Mesenchymal stem cell (in vitro differentiated cells and primary cell): ENCODE measurements around the gene SOX14.

Experiments
- DNase-seq: peaks from one replicate; pipeline ENCODE4 v3.0.0-alpha.2; 2013
- H2AFZ ChIP-seq: one replicate; pipeline ENCODE4 v1.6.1; 2013; ENCODE audit warnings: low read depth, mild to moderate bottlenecking, control low read depth, inconsistent platforms, low read length, moderate library complexity
- H2AK5ac ChIP-seq: 2 replicates; pipeline ENCODE4 v1.6.1; 2013; ENCODE audit warnings: low read length, moderate library complexity, mild to moderate bottlenecking, inconsistent platforms; ENCODE audit not compliant: severe bottlenecking
- H2BK120ac ChIP-seq: one replicate; pipeline ENCODE4 v1.6.1; 2013; ENCODE audit warnings: low read depth, mild to moderate bottlenecking, inconsistent platforms, low read length, moderate library complexity
- H2BK12ac ChIP-seq, 2 experiments: one replicate each; pipeline ENCODE4 v1.6.1; 2013; ENCODE audit warnings: inconsistent platforms in 2 of 2, low read length in 2 of 2, mild to moderate bottlenecking in 2 of 2, moderate library complexity in 2 of 2, control low read depth in 1 of 2
- H2BK15ac ChIP-seq: one replicate; pipeline ENCODE4 v1.6.1; 2013; ENCODE audit warnings: mild to moderate bottlenecking, low read depth, inconsistent platforms; ENCODE audit not compliant: poor library complexity, severe bottlenecking
- H2BK5ac ChIP-seq: 2 replicates; pipeline ENCODE4 v1.6.1; 2013; ENCODE audit warnings: low read depth, mild to moderate bottlenecking, low read length, control low read depth, inconsistent platforms; ENCODE audit not compliant: poor library complexity, severe bottlenecking
- H3K14ac ChIP-seq, 2 experiments: one replicate each; pipeline ENCODE4 v1.6.1; 2013; ENCODE audit warnings: inconsistent platforms in 2 of 2, low read length in 2 of 2, control low read depth in 1 of 2, mild to moderate bottlenecking in 1 of 2, moderate library complexity in 1 of 2
- H3K18ac ChIP-seq, 2 experiments: one replicate each; pipeline ENCODE4 v1.6.1; 2013; ENCODE audit warnings: inconsistent platforms in 2 of 2, low read length in 2 of 2, control low read depth in 1 of 2, low read depth in 1 of 2, mild to moderate bottlenecking in 1 of 2
- H3K23ac ChIP-seq, 2 experiments: one replicate each; pipeline ENCODE4 v1.6.1; 2013; ENCODE audit warnings: inconsistent platforms in 2 of 2, low read length in 2 of 2, mild to moderate bottlenecking in 2 of 2, moderate library complexity in 2 of 2, control low read depth in 1 of 2
- H3K27ac ChIP-seq: 2 replicates; pipeline ENCODE4 v1.5.1; 2013; ENCODE audit warnings: mild to moderate bottlenecking, moderate library complexity, low read length, control low read depth, inconsistent platforms; ENCODE audit not compliant: poor library complexity, severe bottlenecking
- H3K27me3 ChIP-seq, 2 experiments: 2 replicates each; pipeline versions ENCODE4 v1.6.1 to v1.7.0; 2013; ENCODE audit warnings: low read length in 2 of 2, mild to moderate bottlenecking in 2 of 2, moderate library complexity in 2 of 2, control low read depth in 1 of 2, inconsistent platforms in 1 of 2; ENCODE audit not compliant: control insufficient read depth in 1 of 2, insufficient read depth in 1 of 2
- H3K36me3 ChIP-seq, 2 experiments: 2 replicates each; pipeline versions ENCODE4 v1.6.1 to v1.7.0; 2013; ENCODE audit warnings: low read length in 2 of 2, control low read depth in 1 of 2, inconsistent platforms in 1 of 2, low read depth in 1 of 2, mild to moderate bottlenecking in 1 of 2; ENCODE audit not compliant: insufficient read depth in 2 of 2, control insufficient read depth in 1 of 2
- H3K4ac ChIP-seq, 2 experiments: one replicate each; pipeline ENCODE4 v1.6.1; 2013; ENCODE audit warnings: inconsistent platforms in 2 of 2, low read length in 2 of 2, mild to moderate bottlenecking in 2 of 2, moderate library complexity in 2 of 2, control low read depth in 1 of 2, low read depth in 1 of 2
- H3K4me1 ChIP-seq: 2 replicates; pipeline ENCODE4 v1.6.1; 2013; ENCODE audit warnings: low read depth, low read length, control low read depth; ENCODE audit not compliant: control insufficient read depth, insufficient read depth
- H3K4me2 ChIP-seq: 2 replicates; pipeline ENCODE4 v1.6.1; 2013; ENCODE audit warnings: low read length, mild to moderate bottlenecking, inconsistent platforms; ENCODE audit not compliant: poor library complexity, severe bottlenecking
- H3K4me3 ChIP-seq, 2 experiments: 2 replicates each; pipeline versions ENCODE4 v1.5.1 to v1.7.0; 2013; ENCODE audit warnings: low read length in 2 of 2, mild to moderate bottlenecking in 2 of 2, control low read depth in 1 of 2, low read depth in 1 of 2; ENCODE audit not compliant: insufficient read depth in 1 of 2
- H3K79me1 ChIP-seq: replicated peaks from 2 replicates; pipeline ENCODE4 v1.6.1; 2013; ENCODE audit warnings: mild to moderate bottlenecking, control low read depth, low read length, inconsistent platforms; ENCODE audit not compliant: poor library complexity, severe bottlenecking
- H3K9ac ChIP-seq: 2 replicates; pipeline ENCODE4 v1.7.0; 2013; ENCODE audit warnings: mild to moderate bottlenecking, low read length, moderate library complexity
- H3K9me3 ChIP-seq: 2 replicates; pipeline ENCODE4 v1.7.0; 2013; ENCODE audit warnings: mild to moderate bottlenecking, low read length; ENCODE audit not compliant: control insufficient read depth
- H4K8ac ChIP-seq: one replicate; pipeline ENCODE4 v1.6.1; 2013; ENCODE audit warnings: inconsistent platforms, mild to moderate bottlenecking, low read length, moderate library complexity
- H4K91ac ChIP-seq: one replicate; pipeline ENCODE4 v1.6.1; 2013; ENCODE audit warnings: mild to moderate bottlenecking, low read length, inconsistent platforms
- WGBS: methylation state at CpG from one replicate; pipeline ENCODE4 v1.1.7; 2013; ENCODE audit warnings: mixed read lengths; 5-methylcytosine and 5-hydroxymethylcytosine counted together

Gene SOX14

DNA sequence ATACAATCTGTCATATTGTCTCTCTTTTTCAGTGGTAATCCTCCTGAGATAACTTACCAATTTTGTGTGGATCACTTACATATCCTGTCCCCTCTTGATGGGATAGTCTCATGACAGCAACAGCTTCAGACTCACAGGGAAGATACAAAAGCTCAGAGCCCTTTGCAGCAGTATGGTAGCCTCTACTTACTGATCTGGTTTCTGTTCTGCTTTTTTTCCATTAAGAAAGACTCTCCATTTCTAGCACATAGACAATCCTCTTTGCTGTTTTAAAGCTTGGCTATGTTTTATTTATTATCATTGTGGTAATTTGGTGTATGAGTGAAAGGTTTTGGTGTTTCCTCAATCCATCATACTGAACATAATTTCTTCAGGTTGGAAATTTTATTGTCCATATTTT lies 25.4 kb upstream of the SOX14 start:
- DNase-seq = no peak
- no peak overlapping the region for H4K91ac ChIP-seq
- H3K9ac ChIP-seq = no peak overlapping the region
- H3K23ac ChIP-seq = no peak overlapping the region
- H3K4me3 ChIP-seq = no peak overlapping the region
- H4K8ac ChIP-seq = no peak overlapping the region
- no peaks in the 10 kb centered on the region for H3K27me3 ChIP-seq
- no peak overlapping the region for H2BK15ac ChIP-seq
- no peaks in the 10 kb centered on the region for H3K79me1 ChIP-seq
- no peak overlapping the region for H2BK120ac ChIP-seq
- H3K14ac ChIP-seq = no peak overlapping the region
- no peak overlapping the region for H2BK5ac ChIP-seq
- no peak overlapping the region for H2AK5ac ChIP-seq
- no peak overlapping the region for H3K4ac ChIP-seq
- no peak overlapping the region for H3K18ac ChIP-seq
- H2BK12ac ChIP-seq = no peak overlapping the region
- peaks cover 36% of the 10 kb centered on the region for H3K9me3 ChIP-seq
- no peaks in the 10 kb centered on the region for H3K36me3 ChIP-seq
- H3K27ac ChIP-seq = no peak overlapping the region
- no peaks in the 10 kb centered on the region for H3K4me1 ChIP-seq
- no peak overlapping the region for H2AFZ ChIP-seq
- no peak overlapping the region for H3K4me2 ChIP-seq

DNA sequence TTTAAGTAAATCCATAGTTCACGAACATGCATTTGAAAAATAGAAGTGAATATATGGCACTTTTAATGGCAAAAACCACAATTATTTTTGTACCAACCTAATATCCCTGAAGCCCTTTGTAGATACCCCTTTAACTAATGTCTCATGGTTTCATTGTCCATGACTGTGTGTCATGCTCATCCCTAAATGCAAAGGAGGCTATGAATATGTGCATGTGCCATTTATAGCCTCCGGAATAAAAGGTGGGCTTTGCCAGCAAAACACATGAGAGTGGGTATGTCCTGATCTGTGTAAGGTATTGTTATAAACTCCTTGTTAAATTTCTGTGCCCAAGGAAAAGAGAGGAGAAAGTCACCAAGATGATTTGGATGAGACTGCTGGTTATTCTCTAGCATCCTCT lies 20.5 kb upstream of the SOX14 start:
- 94% methylated on average over 1 of the region's 2 CpGs for WGBS
- no peak overlapping the region for H3K9ac ChIP-seq
- no peak overlapping the region for H4K8ac ChIP-seq
- no peak overlapping the region for H2BK15ac ChIP-seq
- H3K27ac ChIP-seq = no peak overlapping the region
- H3K36me3 ChIP-seq = no peaks in the 10 kb centered on the region
- H3K4me3 ChIP-seq = no peak overlapping the region
- H3K4ac ChIP-seq = no peak overlapping the region
- H2BK12ac ChIP-seq = no peak overlapping the region
- no peak overlapping the region for H3K4me2 ChIP-seq
- H3K18ac ChIP-seq = no peak overlapping the region
- no peak overlapping the region for H4K91ac ChIP-seq
- no peak overlapping the region for H2BK5ac ChIP-seq
- H3K27me3 ChIP-seq = no peaks in the 10 kb centered on the region
- no peak overlapping the region for H3K23ac ChIP-seq
- no peaks in the 10 kb centered on the region for H3K79me1 ChIP-seq
- H3K9me3 ChIP-seq = peaks cover 4% of the 10 kb centered on the region
- no peak overlapping the region for H2AK5ac ChIP-seq
- no peak overlapping the region for H2BK120ac ChIP-seq
- H2AFZ ChIP-seq = no peak overlapping the region
- no peak overlapping the region for H3K14ac ChIP-seq
- no peak for DNase-seq
- no peaks in the 10 kb centered on the region for H3K4me1 ChIP-seq

DNA sequence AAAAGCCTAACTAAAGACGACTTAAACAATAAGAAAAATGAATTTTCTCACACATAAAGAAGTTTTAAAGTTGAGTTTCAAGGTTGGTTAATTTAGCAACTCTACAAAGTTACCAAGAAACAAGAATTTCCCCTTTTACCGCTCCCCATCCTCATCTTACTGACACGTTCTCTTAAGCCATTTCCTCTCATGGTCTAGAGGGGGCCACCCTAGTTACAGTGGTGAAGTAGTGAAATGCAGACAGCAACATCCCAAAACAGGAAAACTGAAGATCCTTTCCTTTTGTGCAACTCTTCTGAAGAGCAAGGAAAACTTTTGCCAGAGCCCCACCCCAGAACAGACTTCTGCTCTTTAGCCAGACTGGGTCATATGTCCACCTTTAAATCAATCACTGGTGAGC lies 17.3 kb upstream of the SOX14 start:
- Histone ChIP-seq H2AK5ac (no peak overlapping the region), H3K27ac (no peak overlapping the region), H3K18ac (no peak overlapping the region), H4K8ac (no peak overlapping the region), H3K27me3 (no peaks in the 10 kb centered on the region), H3K4me2 (no peak overlapping the region), H3K36me3 (no peaks in the 10 kb centered on the region), H2BK120ac (no peak overlapping the region), H3K9ac (no peak overlapping the region), H2BK15ac (no peak overlapping the region), H2AFZ (no peak overlapping the region), H3K23ac (no peak overlapping the region), H3K14ac (no peak overlapping the region), H2BK5ac (no peak overlapping the region), H3K4me3 (no peak overlapping the region), H3K79me1 (no peaks in the 10 kb centered on the region), H3K9me3 (no peaks in the 10 kb centered on the region), H3K4me1 (no peaks in the 10 kb centered on the region), H2BK12ac (no peak overlapping the region), H4K91ac (no peak overlapping the region), H3K4ac (no peak overlapping the region)
- DNase-seq = no peak
- WGBS = 56% methylated on average over 2 of the region's 3 CpGs

DNA sequence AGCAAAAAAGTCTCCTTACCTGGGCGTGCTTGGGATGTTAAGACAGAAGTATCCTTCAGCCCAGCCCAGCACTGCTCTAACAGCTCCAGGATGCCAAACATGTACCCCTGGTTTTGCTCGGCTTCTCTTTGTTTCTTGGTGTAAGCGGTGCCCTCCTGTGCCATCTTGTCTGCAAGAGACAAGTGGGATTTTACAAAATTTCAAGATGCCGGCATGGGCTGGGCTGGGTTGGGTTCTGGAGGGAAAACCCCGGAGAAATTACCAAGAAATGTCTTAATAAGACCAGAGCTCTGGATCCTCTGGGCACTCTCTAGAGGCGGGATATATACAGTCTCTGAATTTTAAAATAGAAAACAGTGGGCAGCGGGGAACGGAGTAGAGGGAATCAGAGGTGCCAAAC lies 4.6 kb upstream of the SOX14 start:
- H3K4me2 ChIP-seq = no peak overlapping the region
- no peak overlapping the region for H2AFZ ChIP-seq
- no peak overlapping the region for H3K23ac ChIP-seq
- H3K4me1 ChIP-seq = peaks cover 4% of the 10 kb centered on the region
- H2BK15ac ChIP-seq = no peak overlapping the region
- no peak overlapping the region for H2BK120ac ChIP-seq
- H3K79me1 ChIP-seq = no peaks in the 10 kb centered on the region
- H3K9ac ChIP-seq = no peak overlapping the region
- no peak overlapping the region for H2BK5ac ChIP-seq
- H2BK12ac ChIP-seq = no peak overlapping the region
- DNase-seq = no peak
- H4K8ac ChIP-seq = no peak overlapping the region
- no peak overlapping the region for H3K14ac ChIP-seq
- no peak overlapping the region for H2AK5ac ChIP-seq
- H4K91ac ChIP-seq = no peak overlapping the region
- 72% methylated on average over 8 of the region's 8 CpGs for WGBS
- peaks cover 6% of the 10 kb centered on the region for H3K9me3 ChIP-seq
- no peak overlapping the region for H3K4me3 ChIP-seq
- no peak overlapping the region for H3K27ac ChIP-seq
- H3K36me3 ChIP-seq = peaks cover 0 to 3% of the 10 kb centered on the region in 2 experiments
- no peak overlapping the region for H3K4ac ChIP-seq
- no peak overlapping the region for H3K18ac ChIP-seq
- peaks cover 45 to 56% of the 10 kb centered on the region in 2 experiments for H3K27me3 ChIP-seq
